Endodermal cell (in vitro differentiated cells): ENCODE results near the gene PELI2. TPM values are rescaled to one million over a fixed set of nuclear protein-coding genes. Genes with fewer than 3 reads are reported as not detected.

ENCODE experiments used
- DNase-seq: peaks from one replicate; pipeline ENCODE4 v3.0.0-alpha.2; 2017
- H3K27ac ChIP-seq: 2 replicates; pipeline ENCODE4 v1.5.1; 2013; ENCODE audit warnings: mild to moderate bottlenecking, low read depth, low read length, moderate library complexity
- H3K27me3 ChIP-seq: 2 replicates; pipeline ENCODE4 v1.6.1; 2013; ENCODE audit warnings: mild to moderate bottlenecking, low read length, moderate library complexity; ENCODE audit not compliant: insufficient read depth, control insufficient read depth, poor library complexity, severe bottlenecking
- H3K36me3 ChIP-seq: 2 replicates; pipeline ENCODE4 v1.7.0; 2013; ENCODE audit warnings: mild to moderate bottlenecking, low read length, moderate library complexity; ENCODE audit not compliant: control insufficient read depth, insufficient read depth
- H3K4me1 ChIP-seq: one replicate; pipeline ENCODE4 v1.7.0; 2013; ENCODE audit warnings: low read length; ENCODE audit not compliant: control insufficient read depth, insufficient read depth
- H3K4me3 ChIP-seq: 2 replicates; pipeline ENCODE4 v1.5.1; 2013; ENCODE audit warnings: mild to moderate bottlenecking, low read length, moderate library complexity
- H3K9ac ChIP-seq: 2 replicates; pipeline ENCODE4 v1.6.1; 2013; ENCODE audit warnings: mild to moderate bottlenecking, low read length, moderate library complexity; ENCODE audit not compliant: poor library complexity, severe bottlenecking; ENCODE audit errors: extremely low read depth
- H3K9me3 ChIP-seq: 2 replicates; pipeline ENCODE4 v1.6.1; 2013; ENCODE audit warnings: mild to moderate bottlenecking, low read length, moderate library complexity; ENCODE audit not compliant: control insufficient read depth
- H3K27ac Mint-ChIP-seq: 2 replicates; pipeline ENCODE4 v1.8.0; 2020; ENCODE audit warnings: mixed read lengths
- H3K27me3 Mint-ChIP-seq: 2 replicates; pipeline ENCODE4 v1.8.0; 2021; ENCODE audit warnings: mild to moderate bottlenecking, mixed read lengths; ENCODE audit not compliant: insufficient read depth
- H3K36me3 Mint-ChIP-seq: 2 replicates; pipeline ENCODE4 v1.8.0; 2020; ENCODE audit warnings: low read depth, mixed read lengths
- H3K4me1 Mint-ChIP-seq: 2 replicates; pipeline ENCODE4 v1.8.0; 2020; ENCODE audit warnings: mixed read lengths
- H3K4me3 Mint-ChIP-seq: 2 replicates; pipeline ENCODE4 v1.8.0; 2020; ENCODE audit warnings: mild to moderate bottlenecking, moderate library complexity, mixed read lengths
- H3K9me3 Mint-ChIP-seq: 2 replicates; pipeline ENCODE4 v1.8.0; 2020; ENCODE audit warnings: mild to moderate bottlenecking, mixed read lengths
- CTCF ChIP-seq: fragments of 200-600 bp; sonication (generic); conservative IDR thresholded peaks from 2 replicates; pipeline ENCODE4 v1.5.0; 2021; ENCODE audit warnings: antibody characterized with exemption, mild to moderate bottlenecking
- WGBS, 2 experiments: methylation state at CpG; one replicate each; pipeline versions ENCODE4 v1.1.5 to v1.1.7; 2013; ENCODE audit warnings: missing lambda C conversion rate in 2 of 2, mixed read lengths in 1 of 2; ENCODE audit not compliant: insufficient coverage in 1 of 2, insufficient read length in 1 of 2; 5-methylcytosine and 5-hydroxymethylcytosine counted together
- total RNA-seq, 2 donors: library from RNA; stranded (reverse); fragmentation: NEBNext Ultra II Directional in 1 of 2; extraction: Animal tissue kit (Norgen Biotek cat#: 25700) in 1 of 2; gene quantifications; 2 replicates in 1 of 2; 3 replicates in 1 of 2; pipeline ENCODE4 v1.2.1, GENCODE V29; 2021

PELI2 gene
- total RNA-seq, 2 donors from 2014 or later: 5.9 to 8.1 TPM

GRCh38 chr14:56194042-56194441 lies 75.8 kb downstream of the PELI2 start:
- Histone ChIP-seq H3K4me3 (no peak overlapping the region), H3K36me3 (no peaks in the 10 kb centered on the region), H3K27me3 (no peaks in the 10 kb centered on the region), H3K9ac (no peak overlapping the region), H3K4me1 (no peaks in the 10 kb centered on the region), H3K27ac (no peak overlapping the region), H3K9me3 (no peaks in the 10 kb centered on the region)
- WGBS, 2 experiments: 90 to 96% methylated on average over 5 to 7 of the region's 7 CpGs
- TF ChIP-seq CTCF: no peak
- no peaks in the 10 kb centered on the region for H3K9me3 Mint-ChIP-seq
- H3K36me3 Mint-ChIP-seq: no peaks in the 10 kb centered on the region
- no peaks in the 10 kb centered on the region for H3K4me1 Mint-ChIP-seq
- DNase-seq: no peak
- H3K27me3 Mint-ChIP-seq: no peaks in the 10 kb centered on the region
- no peak overlapping the region for H3K27ac Mint-ChIP-seq
- H3K4me3 Mint-ChIP-seq: no peak overlapping the region

DNA sequence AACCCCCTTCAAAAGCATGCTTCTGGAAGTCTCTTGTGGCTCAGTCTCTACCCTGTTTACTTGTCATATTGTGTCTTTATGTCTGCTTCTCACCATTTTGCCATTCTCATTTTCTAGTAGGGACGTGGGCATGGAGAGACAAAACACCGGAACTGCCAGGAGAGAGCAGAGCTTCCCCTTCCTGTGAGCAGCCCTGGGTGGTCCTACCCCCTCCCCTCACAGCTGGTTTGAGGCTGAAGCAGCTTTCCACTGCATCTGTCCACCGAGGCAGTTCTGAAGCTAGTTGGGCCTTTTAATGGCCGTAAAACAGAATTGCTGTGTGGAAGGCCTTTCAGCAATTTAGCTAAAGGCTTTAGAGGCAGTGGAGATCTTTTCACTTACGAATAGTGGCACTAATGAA lies 77.0 kb downstream of the PELI2 start:
- no peak for TF ChIP-seq CTCF
- Histone ChIP-seq H3K4me1 (no peaks in the 10 kb centered on the region), H3K27me3 (no peaks in the 10 kb centered on the region), H3K36me3 (no peaks in the 10 kb centered on the region), H3K9ac (no peak overlapping the region), H3K9me3 (no peaks in the 10 kb centered on the region), H3K4me3 (no peak overlapping the region), H3K27ac (peak overlapping the region; percentile 13)
- no peaks in the 10 kb centered on the region for H3K4me1 Mint-ChIP-seq
- no peak for DNase-seq
- H3K27me3 Mint-ChIP-seq: no peaks in the 10 kb centered on the region
- no peak overlapping the region for H3K27ac Mint-ChIP-seq
- no peak overlapping the region for H3K4me3 Mint-ChIP-seq
- H3K36me3 Mint-ChIP-seq: no peaks in the 10 kb centered on the region
- 83 to 88% methylated on average over 3 to 5 of the region's 5 CpGs for WGBS, 2 experiments
- no peaks in the 10 kb centered on the region for H3K9me3 Mint-ChIP-seq

- H3K4me3 Mint-ChIP-seq: no peak overlapping the region
- H3K36me3 Mint-ChIP-seq: no peaks in the 10 kb centered on the region
- no peak for DNase-seq
- no peak overlapping the region for H3K4me3 ChIP-seq
- peak overlapping the region; percentile 13 for H3K27ac ChIP-seq
- no peaks in the 10 kb centered on the region for H3K36me3 ChIP-seq
- TF ChIP-seq CTCF: no peak
- no peaks in the 10 kb centered on the region for H3K27me3 ChIP-seq
- no peak overlapping the region for H3K27ac Mint-ChIP-seq
- no peaks in the 10 kb centered on the region for H3K4me1 Mint-ChIP-seq
- H3K9me3 ChIP-seq: no peaks in the 10 kb centered on the region
- H3K9me3 Mint-ChIP-seq: no peaks in the 10 kb centered on the region
- H3K4me1 ChIP-seq: no peaks in the 10 kb centered on the region
- H3K27me3 Mint-ChIP-seq: no peaks in the 10 kb centered on the region
- 82 to 95% methylated on average over 6 of the region's 6 CpGs for WGBS, 2 experiments
- no peak overlapping the region for H3K9ac ChIP-seq
Observed at GRCh38 chr14:56195704-56196103, 77.5 kb downstream of the PELI2 start.
